NOMO-1 treated with dmso at 0.1 percent for 144 hours (cell line): Measurements from ENCODE around the gene MST1.
"Not testable (repeated sequence)": the region's sequence is repeated elsewhere in the genome, so short reads cannot be mapped to it uniquely, and the experiment has no call there.

Experiments
- DNase-seq: peaks from one replicate; lab custom pipeline; 2025; ENCODE audit not compliant: unreplicated experiment; lab: John Stamatoyannopoulos, UW

Gene MST1

GRCh38 chr3:49701388-49702077 lies 12.3 kb upstream of the MST1 start:
- no peak for DNase-seq

DNA sequence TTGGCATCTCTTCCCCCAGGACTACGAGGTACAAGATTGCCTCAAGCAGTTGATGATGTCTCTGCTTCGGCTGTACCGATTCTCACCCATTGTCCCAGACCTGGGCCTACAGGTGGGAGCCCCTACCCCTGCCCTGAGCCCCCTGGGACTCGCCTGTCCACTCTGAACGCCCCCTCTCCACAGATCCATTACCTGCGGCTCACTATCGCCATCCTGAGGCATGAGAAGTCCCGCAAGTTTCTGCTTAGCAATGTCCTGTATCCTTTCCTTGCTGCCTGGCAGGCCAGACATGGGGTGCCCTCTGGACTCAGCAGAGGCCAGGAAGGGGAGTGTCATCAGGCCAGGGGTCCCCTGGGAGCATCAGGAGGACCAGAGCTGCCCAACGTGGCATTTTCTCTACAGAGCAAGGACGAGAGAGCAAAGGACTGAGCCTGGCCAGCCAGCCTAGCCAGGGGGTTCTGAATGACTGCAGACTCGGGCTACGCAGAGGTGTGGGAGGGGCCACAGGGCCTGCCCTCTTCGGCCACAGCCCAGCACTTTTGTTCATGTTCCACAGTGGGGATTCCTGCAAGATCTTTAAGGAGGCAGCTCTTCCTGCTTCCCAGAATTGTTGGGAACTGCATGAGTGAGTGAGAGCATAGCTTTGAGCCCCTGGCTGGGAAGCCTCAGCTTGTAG lies 11.3 kb upstream of the MST1 start:
- DNase-seq: no peak

- no peak for DNase-seq
These were observed 10.7 kb upstream of the MST1 start for GRCh38 chr3:49700014-49700413.

DNA sequence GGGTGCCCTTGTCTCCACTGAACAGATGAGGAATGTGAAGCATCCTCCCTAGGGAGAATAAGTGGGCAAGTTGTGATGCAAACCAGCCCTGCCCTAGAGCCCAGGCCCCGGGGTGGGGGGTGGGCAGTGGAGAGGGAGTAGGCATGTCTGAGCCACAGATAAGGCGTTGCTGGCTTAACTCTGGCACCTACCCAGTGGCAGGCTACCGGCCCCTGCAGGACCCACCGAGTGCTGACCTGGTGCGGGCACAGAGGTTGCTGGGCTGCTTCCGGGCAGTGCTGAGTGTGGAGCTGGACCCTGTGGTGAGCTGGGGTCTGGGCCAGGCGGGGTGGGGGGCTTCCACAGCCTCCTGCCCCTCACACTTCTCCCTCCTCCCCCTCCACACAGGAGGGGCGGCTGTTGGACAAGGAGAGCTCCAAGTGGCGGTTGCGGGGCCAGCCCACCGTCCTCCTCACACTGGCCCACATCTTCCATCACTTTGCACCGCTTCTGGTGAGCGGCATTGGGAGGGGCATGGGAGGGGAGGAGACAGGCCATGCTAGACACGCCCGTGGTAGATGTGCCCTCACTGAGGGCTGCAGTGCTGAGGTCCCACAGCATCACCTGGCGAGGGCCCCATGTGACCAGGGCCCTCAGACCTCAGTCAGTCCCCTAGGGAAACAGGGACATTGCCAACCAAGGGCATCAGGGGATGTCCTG lies 10.2 kb upstream of the MST1 start:
- DNase-seq: no peak

DNA sequence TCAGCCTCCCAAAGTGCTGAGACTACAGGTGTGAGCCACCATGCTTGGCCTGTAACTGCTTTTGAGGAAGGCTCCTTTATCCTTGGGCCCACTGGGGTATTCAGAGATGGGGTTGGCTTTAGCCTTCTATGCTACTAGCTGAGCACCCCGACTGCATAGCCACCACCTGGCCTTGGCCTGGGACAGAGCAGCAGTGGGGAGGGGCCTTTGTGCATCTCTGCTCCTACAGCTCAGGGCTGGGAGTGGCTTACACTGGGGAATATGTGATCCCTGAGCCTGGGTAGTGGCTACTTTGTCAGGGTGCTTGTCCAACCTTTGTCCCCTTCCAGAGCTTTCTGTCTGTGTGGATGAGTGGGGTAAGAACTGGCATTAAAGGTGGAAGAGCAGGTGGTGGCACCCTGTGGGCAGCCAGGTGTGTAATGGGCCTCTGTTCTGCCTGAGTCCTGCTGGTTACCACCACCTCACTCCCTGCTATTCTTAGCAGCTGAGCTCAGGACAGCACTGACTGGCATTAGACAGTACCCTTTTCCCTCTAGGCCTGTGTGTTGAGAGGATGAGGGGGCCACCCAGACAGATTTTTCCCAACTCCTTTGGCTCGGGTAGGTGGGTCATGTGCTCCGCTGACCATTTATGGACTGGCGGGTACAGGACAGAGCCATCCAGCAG lies 6.2 kb upstream of the MST1 start:
- not testable (repeated sequence) for DNase-seq

DNA sequence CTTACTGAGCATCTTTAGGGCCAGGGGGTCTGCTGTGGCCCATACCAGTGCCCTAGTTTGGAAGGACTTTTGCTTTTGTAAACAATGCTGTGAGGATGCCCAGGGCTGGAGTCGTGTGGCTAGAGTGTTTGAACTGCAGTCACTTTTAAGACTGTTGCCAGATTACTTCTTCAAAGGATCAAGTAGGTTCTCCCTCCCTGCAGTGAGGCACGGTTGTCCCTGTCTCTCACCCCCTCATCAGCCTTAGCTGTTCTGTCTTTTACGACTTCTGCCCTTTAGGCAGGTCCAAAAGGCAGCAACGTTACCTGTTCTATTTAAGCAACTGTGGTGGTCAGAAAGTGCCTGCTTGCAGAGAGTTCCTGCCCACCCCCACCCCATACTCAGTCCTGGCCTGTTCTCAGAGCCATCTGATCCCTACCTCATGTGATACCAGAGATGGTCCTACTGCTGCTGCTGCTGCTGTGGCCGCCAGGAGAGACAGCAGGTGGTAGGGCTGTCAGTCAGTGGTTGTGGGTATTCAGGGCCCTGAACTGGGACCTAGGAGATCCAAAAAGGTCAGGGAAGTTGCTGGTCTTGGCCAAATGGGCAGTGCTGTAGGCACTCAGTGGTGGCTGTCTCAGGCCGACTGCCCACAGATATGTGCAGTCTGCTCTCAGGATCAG lies 5.3 kb upstream of the MST1 start:
- not testable (repeated sequence) for DNase-seq

DNA sequence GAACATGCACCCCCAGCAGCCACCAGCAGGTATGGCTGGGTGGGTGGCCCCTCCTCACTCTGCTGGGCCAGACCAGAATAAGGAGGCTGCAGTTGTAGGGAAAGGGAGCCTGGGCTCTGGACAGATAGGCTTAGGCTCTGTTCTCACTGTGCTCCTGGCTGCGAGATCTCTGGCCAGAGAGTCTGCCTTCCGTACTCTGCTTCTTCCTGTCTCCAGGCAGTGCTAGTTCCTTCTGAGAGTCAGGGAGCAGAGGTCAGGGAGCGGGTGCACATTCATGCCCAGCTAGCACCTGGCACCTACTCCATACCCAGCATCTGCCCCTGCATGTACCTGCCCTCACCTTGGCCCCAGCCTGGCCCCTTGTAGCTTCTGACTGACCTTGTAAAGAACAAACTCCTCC lies 2.2 kb upstream of the MST1 start:
- DNase-seq: not testable (repeated sequence)

DNA sequence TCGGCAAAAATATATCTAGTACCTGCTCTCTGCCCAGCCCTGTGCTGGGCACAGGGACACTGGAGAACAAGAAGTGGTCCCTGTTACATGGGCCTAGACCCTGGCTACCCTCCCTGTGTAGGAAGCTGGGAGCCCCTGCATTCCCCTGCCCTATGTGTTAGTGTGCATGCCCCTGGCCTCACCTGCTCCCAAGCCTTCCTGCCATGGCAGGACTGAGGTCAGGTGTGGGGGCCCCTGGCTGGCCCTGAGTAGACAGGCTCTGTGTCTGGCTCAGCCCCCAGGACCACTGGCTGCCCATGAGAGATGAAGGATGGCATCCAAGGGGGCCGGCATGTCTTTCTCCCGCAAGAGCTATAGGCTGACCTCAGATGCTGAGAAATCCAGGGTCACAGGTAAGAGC lies 1.6 kb upstream of the MST1 start:
- not testable (repeated sequence) for DNase-seq

DNA sequence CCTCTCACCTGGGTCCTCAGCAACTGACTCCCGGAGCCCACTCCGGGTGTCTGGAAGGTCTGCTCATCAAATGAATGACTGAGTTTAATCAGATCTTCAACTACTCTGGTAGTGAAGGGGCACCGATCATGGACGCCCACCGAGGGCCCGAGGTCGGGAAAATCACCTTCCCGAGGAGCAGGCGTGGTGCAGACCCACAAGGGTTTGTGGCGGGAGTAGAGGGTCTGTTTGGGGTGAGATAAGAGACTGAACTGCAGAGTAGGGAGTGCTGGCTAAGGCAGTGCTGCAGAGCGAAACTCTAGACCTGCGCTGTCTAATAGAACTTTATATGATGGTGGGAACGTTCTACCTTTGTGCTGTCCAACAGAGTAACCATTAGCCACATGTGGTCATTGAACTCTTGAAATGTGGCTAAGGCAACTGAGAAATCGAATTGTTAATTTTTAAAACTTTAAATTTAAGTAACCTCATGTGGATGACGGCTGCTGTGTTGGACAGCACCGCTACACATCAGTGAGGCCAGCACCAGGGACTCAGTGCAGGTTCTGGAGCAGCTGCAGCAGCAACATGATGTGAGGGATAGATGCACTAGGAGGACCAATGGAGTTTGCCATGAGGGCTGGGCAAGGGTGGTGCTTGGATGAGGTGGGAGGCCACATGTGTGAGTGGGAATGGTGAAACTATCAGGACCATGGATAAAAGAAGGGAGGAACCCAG lies 792 bp upstream of the MST1 start:
- DNase-seq: not testable (repeated sequence)

- DNase-seq: not testable (repeated sequence)
These were observed 782 bp downstream of the MST1 start for GRCh38 chr3:49688338-49689045.

GRCh38 chr3:49687424-49687795 lies 1.9 kb downstream of the MST1 start:
- DNase-seq: not testable (repeated sequence)

- not testable (repeated sequence) for DNase-seq
These were observed 2.4 kb downstream of the MST1 start for GRCh38 chr3:49686769-49687423.

- not testable (repeated sequence) for DNase-seq
These were observed 2.9 kb downstream of the MST1 start for GRCh38 chr3:49686346-49686745.

- not testable (repeated sequence) for DNase-seq
These were observed 3.4 kb downstream of the MST1 start for GRCh38 chr3:49685846-49686245.

- not testable (repeated sequence) for DNase-seq
These were observed 4.2 kb downstream of the MST1 start for GRCh38 chr3:49685103-49685502.

DNA sequence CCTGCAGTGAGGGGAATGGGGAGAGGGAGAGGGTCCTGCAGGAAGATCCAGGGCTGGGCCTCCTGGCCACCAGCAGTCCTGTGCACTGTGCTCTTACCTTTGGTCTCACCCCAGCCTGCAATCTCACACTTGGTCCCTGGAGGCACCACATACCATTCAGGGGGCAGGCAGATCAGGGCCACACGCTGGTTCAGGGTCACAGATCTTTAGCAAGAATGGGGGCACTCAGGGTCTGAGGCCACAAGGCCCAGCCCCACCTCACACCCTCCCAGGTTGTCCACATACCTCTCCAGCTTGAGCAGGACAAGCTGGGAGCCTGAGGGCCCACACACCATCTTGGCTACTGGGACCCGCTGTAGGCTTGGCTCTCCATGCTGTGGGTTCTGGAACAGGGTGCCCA lies 4.8 kb downstream of the MST1 start:
- DNase-seq: not testable (repeated sequence)

GRCh38 chr3:49683162-49683561 lies 6.1 kb downstream of the MST1 start:
- DNase-seq: no peak

DNA sequence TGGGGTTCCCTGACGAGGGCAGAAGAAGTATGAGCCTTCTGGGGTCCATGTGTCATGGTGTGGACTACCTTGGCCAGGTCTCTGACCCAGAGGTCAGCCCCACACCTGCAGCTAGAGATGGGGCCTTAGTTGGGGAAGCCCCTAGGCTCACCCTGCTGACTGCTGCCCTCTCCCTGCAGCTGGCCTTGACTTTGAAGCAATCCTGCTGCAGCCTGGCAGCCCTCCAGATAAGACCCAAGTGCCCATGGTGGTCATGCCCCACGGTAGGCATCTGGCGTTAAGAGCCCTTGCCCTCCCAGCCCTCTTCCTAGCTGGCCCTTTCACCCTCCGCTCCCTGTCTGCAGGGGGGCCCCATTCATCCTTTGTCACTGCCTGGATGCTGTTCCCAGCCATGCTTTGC lies 7.7 kb downstream of the MST1 start:
- no peak for DNase-seq

DNA sequence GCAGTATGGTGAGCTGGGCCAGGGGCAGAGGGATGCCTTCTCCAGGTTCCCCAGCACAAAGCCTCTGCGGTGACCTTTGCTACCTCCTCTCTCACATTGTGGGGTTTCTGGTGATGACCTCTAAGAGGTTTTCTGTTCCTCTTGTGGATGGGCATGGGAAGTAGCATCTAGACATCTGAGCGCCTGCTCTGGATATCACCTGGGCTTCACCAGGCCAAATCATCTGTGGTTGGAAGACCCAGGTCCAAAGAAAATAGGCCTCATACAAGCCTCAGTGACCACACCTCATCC lies 8.1 kb downstream of the MST1 start:
- no peak for DNase-seq
